GM20000 (cell line): ENCODE results near the gene NELFE.
A peak's percentile ranks its signal among the peaks of the same experiment; 100 is the strongest.
"Not testable (repeated sequence)": the region's sequence is repeated elsewhere in the genome, so short reads cannot be mapped to it uniquely, and the experiment has no call there.

ENCODE experiments used
- DNase-seq: peaks from one replicate; pipeline ENCODE4 v3.0.0; 2012; ENCODE audit warnings: low spot score
- TF ChIP-seq, protein P1 (sequence below): IDR thresholded peaks from 2 replicates; pipeline ENCODE4 v1.5.1; 2012; ENCODE audit warnings: mild to moderate bottlenecking, control low read depth; ENCODE audit errors: extremely low read depth, missing control alignments

NELFE gene

GRCh38 chr6:31958741-31959739 lies at the start of gene NELFE, which contains the start of gene SKIC2:
Gene NELFE (minus strand): TSS chr6:31958971. CDS start chr6:31958446, 525 bp downstream.
Gene SKIC2 (plus strand): TSS chr6:31959175. CDS start chr6:31959193, 18 bp downstream.
- peak; percentile 99 for DNase-seq
- TF ChIP-seq, protein P1, sequence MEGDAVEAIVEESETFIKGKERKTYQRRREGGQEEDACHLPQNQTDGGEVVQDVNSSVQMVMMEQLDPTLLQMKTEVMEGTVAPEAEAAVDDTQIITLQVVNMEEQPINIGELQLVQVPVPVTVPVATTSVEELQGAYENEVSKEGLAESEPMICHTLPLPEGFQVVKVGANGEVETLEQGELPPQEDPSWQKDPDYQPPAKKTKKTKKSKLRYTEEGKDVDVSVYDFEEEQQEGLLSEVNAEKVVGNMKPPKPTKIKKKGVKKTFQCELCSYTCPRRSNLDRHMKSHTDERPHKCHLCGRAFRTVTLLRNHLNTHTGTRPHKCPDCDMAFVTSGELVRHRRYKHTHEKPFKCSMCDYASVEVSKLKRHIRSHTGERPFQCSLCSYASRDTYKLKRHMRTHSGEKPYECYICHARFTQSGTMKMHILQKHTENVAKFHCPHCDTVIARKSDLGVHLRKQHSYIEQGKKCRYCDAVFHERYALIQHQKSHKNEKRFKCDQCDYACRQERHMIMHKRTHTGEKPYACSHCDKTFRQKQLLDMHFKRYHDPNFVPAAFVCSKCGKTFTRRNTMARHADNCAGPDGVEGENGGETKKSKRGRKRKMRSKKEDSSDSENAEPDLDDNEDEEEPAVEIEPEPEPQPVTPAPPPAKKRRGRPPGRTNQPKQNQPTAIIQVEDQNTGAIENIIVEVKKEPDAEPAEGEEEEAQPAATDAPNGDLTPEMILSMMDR = no peak

GRCh38 chr6:32008037-32008436 lies 49.3 kb upstream of the NELFE start:
- DNase-seq = not testable (repeated sequence)

DNA sequence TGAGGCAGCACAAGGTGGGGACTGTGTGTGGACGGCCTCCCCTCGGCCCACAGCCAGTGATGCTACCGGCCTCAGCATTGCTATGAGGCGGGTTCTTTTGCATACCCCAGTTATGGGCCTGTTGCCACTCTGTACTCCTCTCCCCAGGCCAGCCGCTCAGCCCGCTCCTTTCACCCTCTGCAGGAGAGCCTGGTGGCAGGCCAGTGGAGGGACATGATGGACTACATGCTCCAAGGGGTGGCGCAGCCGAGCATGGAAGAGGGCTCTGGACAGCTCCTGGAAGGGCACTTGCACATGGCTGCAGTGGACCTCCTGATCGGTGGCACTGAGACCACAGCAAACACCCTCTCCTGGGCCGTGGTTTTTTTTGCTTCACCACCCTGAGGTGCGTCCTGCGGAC lies 48.3 kb upstream of the NELFE start:
- not testable (repeated sequence) for DNase-seq

DNA sequence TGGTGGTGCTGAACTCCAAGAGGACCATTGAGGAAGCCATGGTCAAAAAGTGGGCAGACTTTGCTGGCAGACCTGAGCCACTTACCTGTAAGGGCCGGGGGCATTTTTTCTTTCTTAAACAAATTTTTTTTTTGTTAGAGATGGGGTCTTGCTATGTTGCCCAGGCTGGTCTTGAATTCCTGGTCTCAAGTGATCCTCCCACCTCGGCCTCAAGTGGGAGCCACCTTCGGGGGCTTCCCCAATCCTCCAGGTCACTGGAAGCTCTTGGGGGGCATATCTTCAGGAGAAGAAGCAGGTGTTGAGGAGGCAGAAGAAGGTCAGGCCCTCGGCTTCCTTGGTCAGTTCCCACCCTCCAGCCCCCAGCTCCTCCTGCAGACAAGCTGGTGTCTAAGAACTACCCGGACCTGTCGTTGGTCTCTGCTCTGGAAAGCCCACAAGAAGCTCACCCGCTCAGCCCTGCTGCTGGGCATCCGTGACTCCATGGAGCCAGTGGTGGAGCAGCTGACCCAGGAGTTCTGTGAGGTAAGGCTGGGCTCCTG lies 47.3 kb upstream of the NELFE start:
- DNase-seq = peak; percentile 0

- DNase-seq = not testable (repeated sequence)
These were observed 46.7 kb upstream of the NELFE start for GRCh38 chr6:32005538-32005880.

GRCh38 chr6:32004864-32005537 lies 46.2 kb upstream of the NELFE start:
- not testable (repeated sequence) for DNase-seq

- DNase-seq = not testable (repeated sequence)
These were observed 45.6 kb upstream of the NELFE start for GRCh38 chr6:32004393-32004792.

- DNase-seq = not testable (repeated sequence)
These were observed 44.5 kb upstream of the NELFE start for GRCh38 chr6:32003301-32003700.

DNA sequence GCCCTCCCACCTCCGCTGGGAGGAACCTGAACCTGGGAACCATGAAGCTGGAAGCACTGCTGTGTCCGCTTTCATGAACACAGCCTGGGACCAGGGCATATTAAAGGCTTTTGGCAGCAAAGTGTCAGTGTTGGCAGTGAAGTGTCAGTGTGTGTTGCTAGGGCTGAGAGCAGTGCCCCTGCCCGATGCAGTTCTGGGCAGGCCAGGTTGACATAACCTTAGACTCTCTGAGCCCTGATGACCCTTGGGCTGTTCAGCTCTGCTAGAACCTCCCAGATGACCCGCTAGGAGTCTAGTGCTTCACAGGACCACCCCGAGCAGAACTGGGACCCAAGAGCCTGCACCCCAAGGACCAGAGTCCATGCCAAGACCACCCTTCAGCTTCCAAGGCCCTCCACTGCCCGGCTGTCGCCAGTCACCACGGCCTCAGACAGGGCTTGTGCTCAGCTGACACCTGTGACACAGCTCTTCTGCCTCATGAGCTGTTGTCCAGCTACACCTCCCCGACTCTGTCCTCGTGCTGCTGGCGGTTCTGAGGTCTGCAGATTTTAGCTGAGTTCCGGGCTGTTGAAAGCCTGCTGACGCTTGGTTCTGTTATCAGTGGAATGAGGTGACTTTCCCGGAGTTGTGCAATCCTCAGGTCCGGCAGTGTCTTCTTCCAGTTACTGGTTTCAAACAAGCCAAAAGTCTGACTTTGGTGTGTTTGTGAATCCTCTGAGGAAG lies 43.9 kb upstream of the NELFE start:
- DNase-seq = not testable (repeated sequence)

- not testable (repeated sequence) for DNase-seq
These were observed 37.6 kb upstream of the NELFE start for GRCh38 chr6:31996385-31996784.

DNA sequence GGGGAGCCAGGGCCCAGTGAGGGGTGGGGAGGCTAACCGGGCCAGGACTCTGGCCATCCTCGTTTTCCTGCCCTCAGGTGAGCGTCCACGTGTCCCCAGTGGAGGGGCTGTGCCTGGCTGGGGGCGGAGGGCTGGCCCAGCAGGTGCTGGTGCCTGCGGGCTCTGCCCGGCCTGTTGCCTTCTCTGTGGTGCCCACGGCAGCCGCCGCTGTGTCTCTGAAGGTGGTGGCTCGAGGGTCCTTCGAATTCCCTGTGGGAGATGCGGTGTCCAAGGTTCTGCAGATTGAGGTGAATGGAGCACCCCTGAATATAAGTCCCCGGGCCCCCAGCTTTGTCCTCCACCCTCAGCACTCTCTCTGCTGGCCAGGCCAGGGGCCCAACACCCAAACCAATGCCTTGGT lies 35.6 kb upstream of the NELFE start:
- DNase-seq = not testable (repeated sequence)

DNA sequence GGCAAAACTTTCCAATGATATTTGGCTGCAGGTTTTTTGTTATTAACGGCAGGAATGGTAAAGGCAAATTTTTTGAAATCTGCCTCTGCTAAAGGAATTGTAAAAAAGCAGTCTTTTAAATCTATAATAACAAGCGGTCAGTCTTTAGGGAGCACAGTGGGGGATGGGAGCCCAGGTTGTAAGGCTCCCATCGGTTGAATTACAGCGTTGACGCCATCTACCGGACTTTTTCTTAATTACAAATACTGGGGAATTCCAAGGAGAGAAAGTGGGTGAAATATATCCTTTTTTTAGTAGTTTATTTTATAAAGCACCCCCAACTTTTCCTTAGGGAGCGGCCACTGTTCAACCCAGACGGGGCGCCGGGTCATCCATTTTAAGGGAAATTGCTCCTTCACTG lies 30.6 kb upstream of the NELFE start:
- not testable (repeated sequence) for DNase-seq

- DNase-seq = not testable (repeated sequence)
These were observed 23.0 kb upstream of the NELFE start, which contains the start of gene C4A for GRCh38 chr6:31981744-31982143. Gene C4A (plus strand): TSS chr6:31982057. CDS start chr6:31982108, 51 bp downstream.

GRCh38 chr6:31980998-31981397 lies 22.2 kb upstream of the NELFE start:
- DNase-seq = not testable (repeated sequence)

GRCh38 chr6:31980195-31980876 lies 21.6 kb upstream of the NELFE start:
- DNase-seq = not testable (repeated sequence)
